Measurements from ENCODE around the gene PAPOLB.

The PAPOLB gene

GRCh38 chr7:4883033-4883371 lies 21.2 kb upstream of the PAPOLB start:
- no peak overlapping the region for H3K9ac ChIP-seq
- peak overlapping the region; percentile 59 for H3K4me2 ChIP-seq (ENCODE audit: low read length)
- no peaks in the 10 kb centered on the region for H3K4me1 ChIP-seq
- no peak overlapping the region for H3K27ac ChIP-seq
- H3K9me3 ChIP-seq (ENCODE audit: control insufficient read depth, low read length), result no peaks in the 10 kb centered on the region
- no peaks in the 10 kb centered on the region for H3K79me2 ChIP-seq
- peak overlapping the region; percentile 45 for H3K4me3 ChIP-seq (ENCODE audit: low read depth, low read length)
- no peak for TF ChIP-seq CTCF (IDR thresholded peaks at IDR 0.05)
- peak overlapping the region; percentile 89 for H2AFZ ChIP-seq
- H3K36me3 ChIP-seq (ENCODE audit: control insufficient read depth, insufficient read depth, low read length), result no peaks in the 10 kb centered on the region
- H3K27me3 ChIP-seq (ENCODE audit: control insufficient read depth, insufficient read depth, low read length), result no peaks in the 10 kb centered on the region

- TF ChIP-seq CTCF (IDR thresholded peaks at IDR 0.05), result no peak
- Histone ChIP-seq H3K9ac (no peak overlapping the region), H3K9me3 (ENCODE audit: control insufficient read depth, low read length) (no peaks in the 10 kb centered on the region), H3K4me2 (ENCODE audit: low read length) (peak overlapping the region; percentile 59), H3K27ac (peak overlapping the region; percentile 30), H3K4me1 (no peaks in the 10 kb centered on the region), H3K4me3 (ENCODE audit: low read depth, low read length) (peak overlapping the region; percentile 45), H3K79me2 (no peaks in the 10 kb centered on the region), H2AFZ (peak overlapping the region; percentile 89), H3K36me3 (ENCODE audit: control insufficient read depth, insufficient read depth, low read length) (no peaks in the 10 kb centered on the region), H3K27me3 (ENCODE audit: control insufficient read depth, insufficient read depth, low read length) (no peaks in the 10 kb centered on the region)
Measured at GRCh38 chr7:4882169-4883032, 20.6 kb upstream of the PAPOLB start.

GRCh38 chr7:4880218-4880617 lies 18.4 kb upstream of the PAPOLB start:
- no peak overlapping the region for H3K4me3 ChIP-seq (ENCODE audit: low read depth, low read length)
- no peaks in the 10 kb centered on the region for H3K36me3 ChIP-seq (ENCODE audit: control insufficient read depth, insufficient read depth, low read length)
- no peaks in the 10 kb centered on the region for H3K4me1 ChIP-seq
- no peak for TF ChIP-seq CTCF (IDR thresholded peaks at IDR 0.05)
- peaks cover 3% of the 10 kb centered on the region for H3K79me2 ChIP-seq
- no peaks in the 10 kb centered on the region for H3K9me3 ChIP-seq (ENCODE audit: control insufficient read depth, low read length)
- H3K27ac ChIP-seq, result no peak overlapping the region
- H3K9ac ChIP-seq, result no peak overlapping the region
- H2AFZ ChIP-seq, result no peak overlapping the region
- H3K4me2 ChIP-seq (ENCODE audit: low read length), result no peak overlapping the region
- H3K27me3 ChIP-seq (ENCODE audit: control insufficient read depth, insufficient read depth, low read length), result no peaks in the 10 kb centered on the region

GRCh38 chr7:4879396-4880081 lies 17.7 kb upstream of the PAPOLB start:
- Histone ChIP-seq H3K9me3 (ENCODE audit: control insufficient read depth, low read length) (no peaks in the 10 kb centered on the region), H3K4me3 (ENCODE audit: low read depth, low read length) (no peak overlapping the region), H3K9ac (no peak overlapping the region), H3K4me2 (ENCODE audit: low read length) (no peak overlapping the region), H3K4me1 (no peaks in the 10 kb centered on the region), H3K27me3 (ENCODE audit: control insufficient read depth, insufficient read depth, low read length) (no peaks in the 10 kb centered on the region), H3K36me3 (ENCODE audit: control insufficient read depth, insufficient read depth, low read length) (no peaks in the 10 kb centered on the region), H2AFZ (no peak overlapping the region), H3K79me2 (peaks cover 3% of the 10 kb centered on the region), H3K27ac (no peak overlapping the region)
- TF ChIP-seq CTCF (IDR thresholded peaks at IDR 0.05), result no peak

All from parathyroid adenoma (tissue), 2 donors.